K562 (cell line): Measurements from ENCODE around the gene AFM. TPM values are rescaled to one million over a fixed set of nuclear protein-coding genes. Genes with fewer than 3 reads are reported as not detected.

Source experiments
- ATAC-seq: fragments of 200-7000 bp; cut with Tn5 transposase; 3 replicates; pipeline ENCODE4 v1.9.1; 2020; ENCODE audit warnings: moderate library complexity
- BruUV-seq: library from RNA; stranded (reverse); fragments of 400-500 nt; replicated peaks from 2 replicates; lab custom pipeline; 2021; lab: Mats Ljungman, UMichigan
- CTCF ChIA-PET: fragments of 300-600 bp; formaldehyde crosslinking; extraction: SDS; loops from one replicate; lab custom pipeline; 2021; ENCODE audit warnings: low intra/inter-chr PET ratio; lab: Yijun Ruan, JAX
- POLR2A ChIA-PET: fragments of 300-600, 350-650 bp; sonication (Branson Sonifier 250); formaldehyde crosslinking; extraction: SDS; loops from one replicate; lab custom pipeline; 2021; ENCODE audit warnings: antibody characterized with exemption, inconsistent platforms; lab: Yijun Ruan, JAX
- DNase-seq, 4 experiments: peaks; one replicate each; pipeline versions ENCODE4 v3.0.0 to v3.0.0-alpha.2; 2011 to 2018; ENCODE audit warnings: low spot score in 3 of 4, mixed read lengths in 3 of 4; ENCODE audit errors: extremely low read depth in 1 of 4
- FAIRE-seq: peaks from 2 replicates; lab custom pipeline; 2011; peaks lifted over from hg19 to GRCh38; lab: Jason Lieb, UNC
- H2AFZ ChIP-seq: 2 replicates; pipeline ENCODE4 v1.6.0; 2011; ENCODE audit warnings: low read depth, low read length, control low read depth, inconsistent platforms
- H3K27ac ChIP-seq: fragments of 200-600 bp; 3 replicates; pipeline ENCODE4 v1.8.0; 2011; ENCODE audit warnings: low read depth, mild to moderate bottlenecking, control low read depth, inconsistent platforms, low read length, moderate library complexity, mixed read lengths; ENCODE audit errors: extremely low read depth
- H3K27me3 ChIP-seq, 2 experiments: fragments of 300-600 bp in 1 of 2; 2 replicates in 1 of 2; 3 replicates in 1 of 2; pipeline versions ENCODE4 v1.6.0 to v1.8.0; 2011; ENCODE audit warnings: inconsistent platforms in 2 of 2, low read length in 2 of 2, mild to moderate bottlenecking in 1 of 2, mixed read lengths in 1 of 2, moderate library complexity in 1 of 2; ENCODE audit not compliant: control insufficient read depth in 2 of 2, insufficient read depth in 2 of 2
- H3K36me3 ChIP-seq: fragments of 300-600 bp; 3 replicates; pipeline ENCODE4 v1.8.0; 2011; ENCODE audit warnings: mild to moderate bottlenecking, low read length, inconsistent platforms; ENCODE audit not compliant: control insufficient read depth, insufficient read depth
- H3K4me1 ChIP-seq, 2 experiments: fragments of 200-600 bp in 1 of 2; replicated peaks in 1 of 2; 2 replicates in 1 of 2; 3 replicates in 1 of 2; pipeline versions ENCODE4 v1.5.1 to v1.8.0; 2011; ENCODE audit warnings: inconsistent platforms in 2 of 2, low read length in 2 of 2, mild to moderate bottlenecking in 1 of 2, mixed read lengths in 1 of 2, moderate library complexity in 1 of 2; ENCODE audit not compliant: control insufficient read depth in 2 of 2, insufficient read depth in 2 of 2
- H3K4me2 ChIP-seq: 2 replicates; pipeline ENCODE4 v1.6.1; 2011; ENCODE audit warnings: low read length, control low read depth, inconsistent platforms, mixed read lengths; ENCODE audit not compliant: insufficient read depth
- H3K4me3 ChIP-seq: fragments of 200-600 bp; sonication (generic), shearing (Covaris generic); 2 replicates; pipeline ENCODE4 v1.5.1; 2016; ENCODE audit warnings: control low read depth, inconsistent platforms
- H3K79me2 ChIP-seq: fragments of 200-600 bp; 3 replicates; pipeline ENCODE4 v1.8.0; 2011; ENCODE audit warnings: low read length, inconsistent platforms; ENCODE audit not compliant: control insufficient read depth, insufficient read depth
- H3K9ac ChIP-seq, 2 experiments: 2 replicates each; pipeline versions ENCODE4 v1.6.0 to v1.6.1; 2011; ENCODE audit warnings: low read depth in 2 of 2, low read length in 2 of 2, control low read depth in 1 of 2, inconsistent platforms in 1 of 2, mild to moderate bottlenecking in 1 of 2, mixed read lengths in 1 of 2; ENCODE audit not compliant: insufficient read depth in 1 of 2
- H3K9me1 ChIP-seq: one replicate; pipeline ENCODE4 v1.6.0; 2011; ENCODE audit warnings: inconsistent platforms, mild to moderate bottlenecking, low read length, moderate library complexity; ENCODE audit not compliant: control insufficient read depth, insufficient read depth
- H3K9me3 ChIP-seq: replicated peaks from 2 replicates; pipeline ENCODE4 v1.5.1; 2011; ENCODE audit warnings: low read depth, low read length, inconsistent platforms; ENCODE audit not compliant: control insufficient read depth, insufficient read depth
- H4K20me1 ChIP-seq: replicated peaks from 2 replicates; pipeline ENCODE4 v1.6.1; 2011; ENCODE audit warnings: low read length, inconsistent platforms, mixed read lengths; ENCODE audit not compliant: control insufficient read depth, insufficient read depth
- BCOR ChIP-seq: fragments of 450-650 bp; IDR thresholded peaks from 2 replicates; pipeline ENCODE4 v1.6.1; 2016
- ETV5 ChIP-seq: sonication (generic); formaldehyde crosslinking; IDR thresholded peaks from 2 replicates; pipeline ENCODE4 v1.4.0; 2020; ENCODE audit warnings: low read depth, mild to moderate bottlenecking, missing genetic modification reagents
- HEY1 ChIP-seq: fragments of 250-450 bp; sonication (Bioruptor Pico); IDR thresholded peaks from 2 replicates; pipeline ENCODE4 v1.5.0; 2020; ENCODE audit warnings: mild to moderate bottlenecking, moderate library complexity, borderline replicate concordance
- IFI16 ChIP-seq: fragments of 250-450 bp; sonication (Bioruptor Pico); IDR thresholded peaks from 2 replicates; pipeline ENCODE4 v2.1.2; 2022; ENCODE audit warnings: mild to moderate bottlenecking, inconsistent platforms
- KLF6 ChIP-seq: fragments of 250-450 bp; sonication (Bioruptor Pico); IDR thresholded peaks from 2 replicates; pipeline ENCODE4 v1.4.0; 2020; ENCODE audit warnings: mild to moderate bottlenecking, moderate library complexity, borderline replicate concordance
- PYGO2 ChIP-seq: fragments of 450-650 bp; IDR thresholded peaks from 2 replicates; pipeline ENCODE4 v1.6.1; 2016; ENCODE audit warnings: mild to moderate bottlenecking, missing genetic modification characterization, moderate library complexity, missing compliant biosample characterization
- SIX5 ChIP-seq, 2 experiments: IDR thresholded peaks; 2 replicates each; pipeline ENCODE4 v1.6.1; 2011; ENCODE audit warnings: low read length in 2 of 2, borderline replicate concordance in 1 of 2, low read depth in 1 of 2, mild to moderate bottlenecking in 1 of 2, moderate library complexity in 1 of 2; ENCODE audit not compliant: insufficient read depth in 1 of 2
- ZBTB17 ChIP-seq: fragments of 450-650 bp; formaldehyde crosslinking; IDR thresholded peaks from 2 replicates; pipeline ENCODE4 v1.4.0; 2020; ENCODE audit warnings: mild to moderate bottlenecking
- ZNF133 ChIP-seq: fragments of 250-450 bp; sonication (Bioruptor Pico); IDR thresholded peaks from 2 replicates; pipeline ENCODE4 v1.4.0; 2020; ENCODE audit warnings: mild to moderate bottlenecking
- ZNF740 ChIP-seq, 3 experiments: fragments of 200-800 bp in 1 of 3; sonication (Bioruptor generic) in 1 of 3; sonication (generic) in 1 of 3; formaldehyde crosslinking in 1 of 3; IDR thresholded peaks; 2 replicates each; pipeline versions ENCODE4 v1.6.1 to v1.8.0; 2016 to 2022; ENCODE audit warnings: mild to moderate bottlenecking in 2 of 3, missing compliant biosample characterization in 2 of 3, missing genetic modification characterization in 2 of 3, missing genetic modification reagents in 1 of 3
- ZNF766 ChIP-seq: fragments of 200-800 bp; sonication (Bioruptor generic); conservative IDR thresholded peaks from 2 replicates; pipeline ENCODE4 v1.6.1; 2016; ENCODE audit warnings: missing genetic modification characterization, missing compliant biosample characterization
- whole genome bisulfite sequencing: fragments of 100-300 bp; shearing (Covaris generic); methylation state at CpG from one replicate; pipeline ENCODE4 v1.1.6; 2016; ENCODE audit warnings: low coverage, mixed read lengths; ENCODE audit not compliant: insufficient coverage; ENCODE audit errors: missing lambda C conversion rate; 5-methylcytosine and 5-hydroxymethylcytosine counted together
- in situ Hi-C: fragments of 300-500 bp; cut with MboI; formaldehyde crosslinking; loops from 4 replicates; pipeline ENCODE4 v1.15.0; 2018; ENCODE audit warnings: inconsistent platforms, mixed read lengths
- intact Hi-C: fragments of 100-400 bp; cut with micrococcal nuclease; formaldehyde crosslinking; loops from 2 replicates; pipeline ENCODE4 v1.14.2; 2022
- polyA plus RNA-seq, 8 experiments: library from polyadenylated mRNA; depleted of rRNA in 4 of 8; stranded (reverse) in 5 of 8; unstranded in 3 of 8; fragments of >200 nt; fragmentation: Nextera tagmentation in 2 of 8; fragmentation: Illumina TruSeq in 1 of 8; extraction: Ambion mirVana in 2 of 8; extraction: Trizol in 1 of 8; gene quantifications; 2 replicates each; pipeline versions ENCODE4 v1.2.1 to v1.2.3, GENCODE V29; 2011 to 2014; ENCODE audit warnings: inconsistent platforms in 1 of 8, missing spikeins in 1 of 8
- total RNA-seq, 7 experiments: library from RNA; depleted of rRNA in 6 of 7; stranded (reverse); fragments of >200 nt in 6 of 7; fragmentation: Illumina TruSeq in 2 of 7; extraction: Trizol in 2 of 7; gene quantifications; 2 replicates each; pipeline versions ENCODE4 v1.2.1 to v1.2.3, GENCODE V29; 2011 to 2021; ENCODE audit warnings: low replicate concordance in 1 of 7
- TF ChIP-seq, protein P1 (sequence below): fragments of 250-450 bp; sonication (Bioruptor Pico); IDR thresholded peaks from 2 replicates; pipeline ENCODE4 v1.4.0; 2020; ENCODE audit warnings: mild to moderate bottlenecking
- TF ChIP-seq, protein P2 (sequence below): sonication (generic); formaldehyde crosslinking; IDR thresholded peaks from 2 replicates; pipeline ENCODE4 v1.8.1; 2023; ENCODE audit warnings: mild to moderate bottlenecking, missing genetic modification reagents, moderate library complexity

AFM gene
- total and polyA plus RNA-seq, 9 of the 15 experiments (the other 6 are each of a cell fraction or from before 2014, with no cell fraction given) = 0.07 to 0.15 (median 0.12) TPM; not detected in 5

DNA sequence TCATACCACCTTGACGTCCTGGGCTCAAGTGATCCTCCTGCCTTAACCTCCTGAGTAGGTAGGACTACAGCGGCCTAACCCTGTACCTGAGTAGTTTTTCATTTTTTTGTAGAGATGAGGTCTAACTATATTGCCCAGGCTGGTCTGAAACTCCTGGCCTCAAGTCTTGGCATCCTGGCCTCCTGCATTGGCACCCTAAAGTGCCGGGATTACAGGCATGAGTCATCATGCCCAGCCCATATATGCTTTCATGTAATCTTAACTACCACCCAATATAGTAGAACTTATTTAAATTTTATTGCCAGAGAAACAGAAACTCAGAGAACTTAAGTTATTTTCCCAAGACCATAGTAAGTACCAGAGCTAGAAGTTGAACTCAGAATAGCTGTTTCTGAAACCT is 27.1 kb downstream of the AFM start (continued):
- TF ChIP-seq ZNF740 (CRISPR knock-in tag; IDR thresholded peaks at IDR 0.05) = no peak
- TF ChIP-seq ZNF740 (tag; IDR thresholded peaks at IDR 0.05) = no peak
- TF ChIP-seq, protein P1, sequence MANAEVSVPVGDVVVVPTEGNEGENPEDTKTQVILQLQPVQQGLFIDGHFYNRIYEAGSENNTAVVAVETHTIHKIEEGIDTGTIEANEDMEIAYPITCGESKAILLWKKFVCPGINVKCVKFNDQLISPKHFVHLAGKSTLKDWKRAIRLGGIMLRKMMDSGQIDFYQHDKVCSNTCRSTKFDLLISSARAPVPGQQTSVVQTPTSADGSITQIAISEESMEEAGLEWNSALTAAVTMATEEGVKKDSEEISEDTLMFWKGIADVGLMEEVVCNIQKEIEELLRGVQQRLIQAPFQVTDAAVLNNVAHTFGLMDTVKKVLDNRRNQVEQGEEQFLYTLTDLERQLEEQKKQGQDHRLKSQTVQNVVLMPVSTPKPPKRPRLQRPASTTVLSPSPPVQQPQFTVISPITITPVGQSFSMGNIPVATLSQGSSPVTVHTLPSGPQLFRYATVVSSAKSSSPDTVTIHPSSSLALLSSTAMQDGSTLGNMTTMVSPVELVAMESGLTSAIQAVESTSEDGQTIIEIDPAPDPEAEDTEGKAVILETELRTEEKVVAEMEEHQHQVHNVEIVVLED = no peak

GRCh38 chr4:73518340-73518739 is 36.8 kb downstream of the AFM start:
- in situ Hi-C loops (no loop called here), intact Hi-C loops (no loop called here)
- H3K4me1 ChIP-seq = no peaks in the 10 kb centered on the region
- WGBS = 7% methylated on average over 3 of the region's 3 CpGs
- no peak for DNase-seq
- H3K36me3 ChIP-seq = no peaks in the 10 kb centered on the region
- no peaks in the 10 kb centered on the region for H3K9me3 ChIP-seq
- H3K9ac ChIP-seq = no peak overlapping the region
- H3K4me3 ChIP-seq = no peak overlapping the region
- CTCF ChIA-PET = no interaction called here
- H3K27me3 ChIP-seq = no peaks in the 10 kb centered on the region
- no peak for ATAC-seq
- POLR2A ChIA-PET = interaction anchor here (0.6 kb wide), 1 partner anchor 20 kb away, joined by 3 read pairs; no protein-coding TSS in a partner anchor
- no peak overlapping the region for H2AFZ ChIP-seq
- no peaks in the 10 kb centered on the region for H3K79me2 ChIP-seq
- H3K9me1 ChIP-seq = no peaks in the 10 kb centered on the region
- H4K20me1 ChIP-seq = no peaks in the 10 kb centered on the region
- H3K4me2 ChIP-seq = no peak overlapping the region
- FAIRE-seq = no peak
- H3K27ac ChIP-seq = no peak overlapping the region
- BruUV-seq = no TSS peak
- TF ChIP-seq PYGO2 (tag) (no peak), HEY1 (no peak), ETV5 (no peak), ZNF766 (CRISPR knock-in tag) (no peak), BCOR (no peak), KLF6 (CRISPR knock-in tag) (no peak), ZBTB17 (CRISPR knock-in tag) (no peak), IFI16 (CRISPR knock-in tag) (no peak), ZNF133 (no peak), SIX5 (IDR thresholded peaks at IDR 0.05; ENCODE audit: borderline replicate concordance in 1 of 2, insufficient read depth in 1 of 2, low read depth in 1 of 2, low read length in 2 of 2) (no peak)
- TF ChIP-seq, protein P2, sequence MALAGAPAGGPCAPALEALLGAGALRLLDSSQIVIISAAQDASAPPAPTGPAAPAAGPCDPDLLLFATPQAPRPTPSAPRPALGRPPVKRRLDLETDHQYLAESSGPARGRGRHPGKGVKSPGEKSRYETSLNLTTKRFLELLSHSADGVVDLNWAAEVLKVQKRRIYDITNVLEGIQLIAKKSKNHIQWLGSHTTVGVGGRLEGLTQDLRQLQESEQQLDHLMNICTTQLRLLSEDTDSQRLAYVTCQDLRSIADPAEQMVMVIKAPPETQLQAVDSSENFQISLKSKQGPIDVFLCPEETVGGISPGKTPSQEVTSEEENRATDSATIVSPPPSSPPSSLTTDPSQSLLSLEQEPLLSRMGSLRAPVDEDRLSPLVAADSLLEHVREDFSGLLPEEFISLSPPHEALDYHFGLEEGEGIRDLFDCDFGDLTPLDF (CRISPR knock-in tag) = no peak
